Stimulated activated naive CD8-positive, alpha-beta T cell treated with anti-CD3 and anti-CD28 coated beads, Interleukin-15, Interleukin-2, amounts not matched to agents 100 ng/mL and 50 ng/mL, for 24 hours (primary cell): ENCODE measurements around the gene ZNF536.

ENCODE experiments used
- H3K27ac Mint-ChIP-seq: one replicate; pipeline ENCODE4 v1.8.0; 2021; ENCODE audit warnings: mild to moderate bottlenecking, mixed read lengths
- H3K27me3 Mint-ChIP-seq: one replicate; pipeline ENCODE4 v1.8.0; 2021; ENCODE audit warnings: mixed read lengths
- H3K36me3 Mint-ChIP-seq: one replicate; pipeline ENCODE4 v1.8.0; 2021; ENCODE audit warnings: low read depth, mixed read lengths
- H3K4me1 Mint-ChIP-seq: one replicate; pipeline ENCODE4 v1.8.0; 2021; ENCODE audit warnings: low read depth, mixed read lengths
- H3K4me3 Mint-ChIP-seq: one replicate; pipeline ENCODE4 v1.8.0; 2021; ENCODE audit warnings: mild to moderate bottlenecking, mixed read lengths
- H3K9me3 Mint-ChIP-seq: one replicate; pipeline ENCODE4 v1.8.0; 2021; ENCODE audit warnings: mixed read lengths

ZNF536 gene

GRCh38 chr19:30371960-30372824 lies at the start of gene ZNF536:
ZNF536 (plus strand) TSS chr19:30372384; CDS start chr19:30443563, 71,179 bp downstream.
- H3K27ac Mint-ChIP-seq, result no peak within 1 kb of the TSS
- no peaks in the 10 kb centered on the region for H3K36me3 Mint-ChIP-seq
- no peak within 1 kb of the TSS for H3K4me3 Mint-ChIP-seq
- H3K9me3 Mint-ChIP-seq, result no peaks in the 10 kb centered on the region
- peaks cover 32% of the 10 kb centered on the region for H3K27me3 Mint-ChIP-seq
- H3K4me1 Mint-ChIP-seq, result no peaks in the 10 kb centered on the region

GRCh38 chr19:30322641-30323320 lies 49.4 kb upstream of the ZNF536 start:
- Mint-ChIP-seq H3K36me3 (no peaks in the 10 kb centered on the region), H3K4me1 (no peaks in the 10 kb centered on the region), H3K27me3 (peaks cover 3% of the 10 kb centered on the region), H3K27ac (no peak overlapping the region), H3K4me3 (no peak overlapping the region), H3K9me3 (peaks cover 3% of the 10 kb centered on the region)

- Mint-ChIP-seq H3K36me3 (no peaks in the 10 kb centered on the region), H3K27ac (no peak overlapping the region), H3K9me3 (peaks cover 3% of the 10 kb centered on the region), H3K4me1 (no peaks in the 10 kb centered on the region), H3K27me3 (peaks cover 3% of the 10 kb centered on the region), H3K4me3 (no peak overlapping the region)
These were observed 48.3 kb upstream of the ZNF536 start for GRCh38 chr19:30323904-30324303.

GRCh38 chr19:30324982-30325381 lies 47.2 kb upstream of the ZNF536 start:
- Mint-ChIP-seq H3K36me3 (no peaks in the 10 kb centered on the region), H3K4me1 (no peaks in the 10 kb centered on the region), H3K4me3 (no peak overlapping the region), H3K27ac (no peak overlapping the region), H3K27me3 (peaks cover 3% of the 10 kb centered on the region), H3K9me3 (peaks cover 3% of the 10 kb centered on the region)

GRCh38 chr19:30325676-30326392 lies 46.4 kb upstream of the ZNF536 start:
- H3K36me3 Mint-ChIP-seq, result no peaks in the 10 kb centered on the region
- H3K4me3 Mint-ChIP-seq, result no peak overlapping the region
- no peaks in the 10 kb centered on the region for H3K4me1 Mint-ChIP-seq
- peaks cover 3% of the 10 kb centered on the region for H3K9me3 Mint-ChIP-seq
- H3K27me3 Mint-ChIP-seq, result peaks cover 3% of the 10 kb centered on the region
- no peak overlapping the region for H3K27ac Mint-ChIP-seq

GRCh38 chr19:30326393-30326710 lies 45.8 kb upstream of the ZNF536 start:
- peaks cover 3% of the 10 kb centered on the region for H3K27me3 Mint-ChIP-seq
- no peaks in the 10 kb centered on the region for H3K36me3 Mint-ChIP-seq
- H3K9me3 Mint-ChIP-seq, result peaks cover 3% of the 10 kb centered on the region
- no peak overlapping the region for H3K27ac Mint-ChIP-seq
- H3K4me3 Mint-ChIP-seq, result no peak overlapping the region
- no peaks in the 10 kb centered on the region for H3K4me1 Mint-ChIP-seq

GRCh38 chr19:30327331-30327730 lies 44.9 kb upstream of the ZNF536 start:
- Mint-ChIP-seq H3K9me3 (peaks cover 3% of the 10 kb centered on the region), H3K27me3 (peaks cover 3% of the 10 kb centered on the region), H3K4me3 (no peak overlapping the region), H3K4me1 (no peaks in the 10 kb centered on the region), H3K36me3 (no peaks in the 10 kb centered on the region), H3K27ac (no peak overlapping the region)

- H3K4me3 Mint-ChIP-seq, result no peak overlapping the region
- H3K27ac Mint-ChIP-seq, result no peak overlapping the region
- H3K9me3 Mint-ChIP-seq, result peaks cover 3% of the 10 kb centered on the region
- H3K4me1 Mint-ChIP-seq, result no peaks in the 10 kb centered on the region
- no peaks in the 10 kb centered on the region for H3K36me3 Mint-ChIP-seq
- H3K27me3 Mint-ChIP-seq, result peaks cover 3% of the 10 kb centered on the region
These were observed 44.1 kb upstream of the ZNF536 start for GRCh38 chr19:30328096-30328495.

- Mint-ChIP-seq H3K9me3 (no peaks in the 10 kb centered on the region), H3K4me3 (no peak overlapping the region), H3K27ac (no peak overlapping the region), H3K36me3 (no peaks in the 10 kb centered on the region), H3K4me1 (no peaks in the 10 kb centered on the region), H3K27me3 (peaks cover 3% of the 10 kb centered on the region)
These were observed 41.9 kb upstream of the ZNF536 start for GRCh38 chr19:30330266-30330665.

- Mint-ChIP-seq H3K4me3 (no peak overlapping the region), H3K27ac (no peak overlapping the region)
These were observed 39.5 kb upstream of the ZNF536 start for GRCh38 chr19:30332445-30333234.

GRCh38 chr19:30333291-30334065 lies 38.7 kb upstream of the ZNF536 start:
- Mint-ChIP-seq H3K9me3 (no peaks in the 10 kb centered on the region), H3K27ac (no peak overlapping the region), H3K4me3 (no peak overlapping the region), H3K4me1 (no peaks in the 10 kb centered on the region), H3K27me3 (no peaks in the 10 kb centered on the region), H3K36me3 (no peaks in the 10 kb centered on the region)

More at GRCh38 chr19:30332445-30333234, 39.5 kb upstream of the ZNF536 start:
- no peaks in the 10 kb centered on the region for H3K27me3 Mint-ChIP-seq
- no peaks in the 10 kb centered on the region for H3K36me3 Mint-ChIP-seq
- H3K4me1 Mint-ChIP-seq, result no peaks in the 10 kb centered on the region
- no peaks in the 10 kb centered on the region for H3K9me3 Mint-ChIP-seq

- Mint-ChIP-seq H3K36me3 (no peaks in the 10 kb centered on the region), H3K4me3 (no peak overlapping the region), H3K9me3 (no peaks in the 10 kb centered on the region), H3K27me3 (no peaks in the 10 kb centered on the region), H3K4me1 (no peaks in the 10 kb centered on the region), H3K27ac (no peak overlapping the region)
These were observed 37.3 kb upstream of the ZNF536 start for GRCh38 chr19:30334841-30335240.

GRCh38 chr19:30335306-30335886 lies 36.8 kb upstream of the ZNF536 start:
- Mint-ChIP-seq H3K9me3 (no peaks in the 10 kb centered on the region), H3K4me1 (no peaks in the 10 kb centered on the region), H3K27me3 (no peaks in the 10 kb centered on the region), H3K27ac (no peak overlapping the region), H3K36me3 (no peaks in the 10 kb centered on the region), H3K4me3 (no peak overlapping the region)

- Mint-ChIP-seq H3K4me3 (no peak overlapping the region), H3K36me3 (no peaks in the 10 kb centered on the region), H3K4me1 (no peaks in the 10 kb centered on the region), H3K27ac (no peak overlapping the region), H3K27me3 (no peaks in the 10 kb centered on the region), H3K9me3 (no peaks in the 10 kb centered on the region)
These were observed 35.9 kb upstream of the ZNF536 start for GRCh38 chr19:30336290-30336689.
